Ishikawa (cell line): ENCODE data around the gene ZDHHC7.

Experiments used
- CEBPB ChIP-seq: IDR thresholded peaks from 2 replicates; pipeline ENCODE4 v1.6.1; 2012
- CREB1 ChIP-seq: IDR thresholded peaks from 2 replicates; pipeline ENCODE4 v1.6.1; 2012; ENCODE audit warnings: low read depth
- EGR1 ChIP-seq: IDR thresholded peaks from 2 replicates; pipeline ENCODE4 v1.6.1; 2012
- EP300 ChIP-seq: IDR thresholded peaks from 2 replicates; pipeline ENCODE4 v1.6.1; 2012; ENCODE audit warnings: borderline replicate concordance
- FOXM1 ChIP-seq: IDR thresholded peaks from 2 replicates; pipeline ENCODE4 v1.6.1; 2012; ENCODE audit warnings: low read depth, borderline replicate concordance
- NFIC ChIP-seq: IDR thresholded peaks from 2 replicates; pipeline ENCODE4 v1.6.1; 2012
- RAD21 ChIP-seq: IDR thresholded peaks from 2 replicates; pipeline ENCODE4 v1.6.1; 2012; ENCODE audit warnings: low read depth
- REST ChIP-seq: IDR thresholded peaks from 2 replicates; pipeline ENCODE4 v1.6.1; 2012; ENCODE audit warnings: low read depth, mild to moderate bottlenecking
- TAF1 ChIP-seq: IDR thresholded peaks from 2 replicates; pipeline ENCODE4 v1.6.1; 2012; ENCODE audit warnings: low read depth, mild to moderate bottlenecking
- TCF12 ChIP-seq: IDR thresholded peaks from 2 replicates; pipeline ENCODE4 v1.6.1; 2012; ENCODE audit warnings: low read depth
- TEAD4 ChIP-seq: IDR thresholded peaks from 2 replicates; pipeline ENCODE4 v1.6.1; 2012
- USF1 ChIP-seq: IDR thresholded peaks from 2 replicates; pipeline ENCODE4 v1.6.1; 2012
- YY1 ChIP-seq: IDR thresholded peaks from 2 replicates; pipeline ENCODE4 v1.6.1; 2012; ENCODE audit warnings: low read depth
- ZBTB7A ChIP-seq: IDR thresholded peaks from 2 replicates; pipeline ENCODE4 v1.6.1; 2012; ENCODE audit warnings: low read depth
- TF ChIP-seq, protein P1 (sequence below): IDR thresholded peaks from 2 replicates; pipeline ENCODE4 v1.6.1; 2012

ZDHHC7 gene

DNA sequence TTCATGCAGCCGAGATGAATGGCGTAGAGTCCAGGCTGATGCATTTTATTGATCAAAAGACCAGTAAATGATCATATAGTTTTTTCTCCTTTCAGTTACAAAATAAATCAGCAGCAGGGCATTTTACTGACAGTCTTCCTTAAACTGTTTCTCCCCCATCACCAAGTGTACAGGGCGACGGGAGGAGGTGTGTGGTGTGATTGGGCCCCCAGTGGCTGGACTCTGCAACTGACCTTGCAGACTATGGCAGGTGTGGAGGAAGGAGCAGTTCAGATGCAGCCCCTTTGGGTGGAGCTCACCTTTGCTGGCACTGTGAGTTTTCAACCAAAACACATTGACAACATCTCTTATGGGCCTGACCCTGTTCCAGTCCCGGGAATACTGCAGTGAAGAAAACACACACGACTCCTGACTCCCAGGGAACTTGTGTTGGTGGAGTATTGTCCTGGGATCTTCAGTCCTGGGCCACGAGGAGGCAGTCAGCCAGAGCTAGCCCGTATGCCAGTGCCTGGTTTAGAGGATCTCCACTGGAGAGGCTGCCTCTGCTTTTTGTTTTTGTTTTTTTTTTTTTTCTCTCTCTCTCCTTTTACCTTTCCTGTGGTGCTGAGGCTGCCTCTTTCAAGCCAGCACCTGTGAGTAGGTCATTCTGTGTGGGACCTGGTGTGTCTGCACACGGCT is 46.0 kb upstream of the ZDHHC7 start:
- TF ChIP-seq NFIC (no peak), RAD21 (peak; percentile 35; the same call in 1 of the 2 replicates), EGR1 (no peak)

- TF ChIP-seq TEAD4 = no peak
- no peak for TF ChIP-seq EGR1
- no peak for TF ChIP-seq CEBPB
These were observed 44.9 kb upstream of the ZDHHC7 start for GRCh38 chr16:85056211-85056748.

GRCh38 chr16:85055493-85056210 is 44.3 kb upstream of the ZDHHC7 start:
- no peak for TF ChIP-seq FOXM1
- TF ChIP-seq EP300 = no peak
- no peak for TF ChIP-seq EGR1
- no peak for TF ChIP-seq NFIC
- TF ChIP-seq TEAD4 = no peak
- TF ChIP-seq TCF12 = no peak
- TF ChIP-seq YY1 = no peak
- no peak for TF ChIP-seq TAF1
- TF ChIP-seq RAD21 = no peak
- TF ChIP-seq CREB1 = no peak
- no peak for TF ChIP-seq ZBTB7A
- TF ChIP-seq CEBPB = no peak
- TF ChIP-seq, protein P1, sequence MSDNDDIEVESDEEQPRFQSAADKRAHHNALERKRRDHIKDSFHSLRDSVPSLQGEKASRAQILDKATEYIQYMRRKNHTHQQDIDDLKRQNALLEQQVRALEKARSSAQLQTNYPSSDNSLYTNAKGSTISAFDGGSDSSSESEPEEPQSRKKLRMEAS = no peak
- no peak for TF ChIP-seq USF1
- no peak for TF ChIP-seq REST

DNA sequence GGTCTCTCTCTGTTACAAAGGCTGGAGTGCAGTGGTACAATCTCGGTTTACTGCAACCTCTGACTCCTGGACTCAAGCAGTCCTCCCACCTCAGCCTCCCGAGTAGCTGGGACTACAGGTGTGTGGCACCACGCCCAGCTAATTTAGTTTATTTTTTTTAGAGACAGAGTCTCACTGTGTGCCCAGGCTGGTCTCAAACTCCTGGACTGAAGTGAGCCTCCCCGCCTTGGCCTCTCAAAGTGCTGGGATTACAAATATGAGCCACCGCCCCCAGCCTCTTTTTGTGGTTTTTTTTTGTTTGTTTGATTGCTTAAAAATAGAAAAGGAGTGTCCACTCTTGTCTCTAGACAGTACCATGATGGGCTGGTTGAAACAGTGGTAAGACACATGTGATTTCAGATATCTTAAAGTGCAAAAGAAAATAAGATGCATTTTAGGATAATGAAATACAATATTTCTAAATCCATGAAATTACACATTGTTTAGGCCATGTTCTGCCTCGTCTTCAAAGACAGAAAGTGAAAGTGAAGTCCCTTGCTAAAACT is 43.7 kb upstream of the ZDHHC7 start:
- TF ChIP-seq ZBTB7A = no peak
- TF ChIP-seq TAF1 = no peak
- no peak for TF ChIP-seq EP300
- no peak for TF ChIP-seq TEAD4
- no peak for TF ChIP-seq CREB1

DNA sequence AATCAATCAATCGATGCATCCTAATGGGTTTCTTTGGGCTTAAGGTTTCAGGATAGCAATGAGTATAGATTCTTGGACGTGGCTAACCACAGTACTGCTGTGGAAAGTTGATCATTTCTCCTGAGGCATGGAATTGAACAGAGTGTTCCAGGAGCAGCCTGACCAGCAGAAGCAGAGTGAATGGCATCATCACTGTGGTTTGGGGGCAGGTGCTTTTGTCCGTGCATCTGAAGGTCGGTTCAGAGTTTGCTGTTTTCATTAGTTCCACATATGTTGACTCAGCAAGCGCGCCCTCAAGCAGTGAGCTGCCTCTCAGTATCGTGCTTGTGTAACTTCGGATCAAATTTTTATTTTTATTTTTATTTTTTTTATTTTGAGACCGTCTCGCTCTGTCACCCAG is 41.2 kb upstream of the ZDHHC7 start:
- TF ChIP-seq REST (no peak), USF1 (no peak), TEAD4 (no peak), EGR1 (no peak), TAF1 (no peak), YY1 (no peak), CREB1 (no peak), TCF12 (no peak), RAD21 (no peak), FOXM1 (no peak)

GRCh38 chr16:85051683-85052082 is 40.3 kb upstream of the ZDHHC7 start:
- TF ChIP-seq TEAD4 = no peak
- TF ChIP-seq, protein P1 = no peak
- TF ChIP-seq CEBPB = no peak
- TF ChIP-seq NFIC = no peak
- TF ChIP-seq USF1 = no peak
- TF ChIP-seq REST = no peak
- TF ChIP-seq CREB1 = no peak
- no peak for TF ChIP-seq YY1
- TF ChIP-seq TAF1 = no peak
